Measurements from ENCODE around the gene TTC21B. TPM values are rescaled to one million over a fixed set of nuclear protein-coding genes. Genes with fewer than 3 reads are reported as not detected.

The TTC21B gene
- total and polyA plus RNA-seq, 3 experiments from 2014 or later, result 8.6 to 21.8 (median 19.2) TPM

DNA sequence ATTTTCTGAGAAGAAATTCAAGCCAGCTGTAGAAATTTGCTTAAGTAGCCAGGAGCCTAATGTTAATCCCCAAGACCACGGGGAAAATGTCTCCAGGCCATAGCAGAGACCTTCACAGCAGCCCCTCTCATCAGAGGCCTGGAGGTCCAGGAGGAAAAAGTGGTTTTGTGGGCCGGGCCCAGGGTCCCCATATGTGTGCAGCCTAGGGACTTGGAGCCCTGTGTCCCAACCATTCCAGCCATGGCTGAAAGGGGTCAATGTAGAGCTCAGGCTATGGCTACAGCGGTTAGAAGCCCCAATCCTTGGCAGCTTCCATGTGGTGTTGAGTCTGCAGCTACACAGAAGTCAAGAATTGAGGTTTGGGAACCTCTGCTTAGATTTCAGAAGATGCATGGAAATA lies 14.2 kb upstream of the TTC21B start:
- H3K4me3 Mint-ChIP-seq, result no peak overlapping the region
- CTCF ChIA-PET, result no interaction called here
- Histone ChIP-seq H3K27me3 (ENCODE audit: insufficient read depth, low read length, poor library complexity, severe bottlenecking) (no peaks in the 10 kb centered on the region), H3K36me3 (ENCODE audit: insufficient read depth, low read length) (no peaks in the 10 kb centered on the region), H3K9me3 (ENCODE audit: low read length) (no peaks in the 10 kb centered on the region), H3K4me1 (ENCODE audit: insufficient read depth, low read length) (no peaks in the 10 kb centered on the region), H3K4me3 (ENCODE audit: low read length) (no peak overlapping the region), H3K27ac (ENCODE audit: low read depth, low read length) (no peak overlapping the region)
- H3K27ac Mint-ChIP-seq, result no peak overlapping the region
- DNase-seq, result no peak
- no peaks in the 10 kb centered on the region for H3K9me3 Mint-ChIP-seq
- H3K36me3 Mint-ChIP-seq, result peaks cover 0 to 2% (median 0%) of the 10 kb centered on the region in 3 donors
- POLR2A ChIA-PET, result no interaction called here
- H3K4me1 Mint-ChIP-seq, result peaks cover 0 to 2% (median 0%) of the 10 kb centered on the region in 3 donors
- peaks cover 11 to 44% of the 10 kb centered on the region in 2 donors for H3K27me3 Mint-ChIP-seq

DNA sequence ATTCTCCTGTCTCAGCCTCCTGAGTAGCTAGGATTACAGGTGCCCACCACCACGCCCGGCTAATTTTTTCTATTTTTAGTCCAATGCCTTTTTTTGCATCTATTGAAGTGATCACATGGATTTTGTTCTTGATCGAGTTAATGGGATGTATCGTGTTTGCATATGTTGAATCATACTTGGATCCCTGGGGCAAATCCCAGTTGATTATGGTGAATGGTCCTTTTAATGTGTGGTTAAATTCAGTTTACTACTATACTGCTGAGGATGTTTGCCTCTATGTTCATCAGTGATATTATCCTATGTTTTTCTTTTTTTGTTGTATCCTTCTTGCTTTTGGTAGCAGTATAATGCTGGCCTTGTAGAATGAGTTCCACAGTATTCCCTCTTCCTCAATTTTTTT lies 8.2 kb upstream of the TTC21B start:
- H3K9me3 Mint-ChIP-seq, result no peaks in the 10 kb centered on the region
- no peaks in the 10 kb centered on the region for H3K36me3 ChIP-seq (ENCODE audit: insufficient read depth, low read length)
- H3K4me1 Mint-ChIP-seq, result no peaks in the 10 kb centered on the region
- H3K36me3 Mint-ChIP-seq, result no peaks in the 10 kb centered on the region
- H3K4me1 ChIP-seq (ENCODE audit: insufficient read depth, low read length), result no peaks in the 10 kb centered on the region
- no peak overlapping the region for H3K4me3 Mint-ChIP-seq
- DNase-seq, result no peak
- no peaks in the 10 kb centered on the region for H3K27me3 ChIP-seq (ENCODE audit: insufficient read depth, low read length, poor library complexity, severe bottlenecking)
- H3K27ac ChIP-seq (ENCODE audit: low read depth, low read length), result no peak overlapping the region
- no peak overlapping the region for H3K4me3 ChIP-seq (ENCODE audit: low read length)
- no peaks in the 10 kb centered on the region for H3K27me3 Mint-ChIP-seq
- ChIA-PET CTCF (interaction anchor here (0.8 kb wide), 1 partner anchor 9 kb away, joined by 3 read pairs; the partner anchor contains the start of gene TTC21B), POLR2A (no interaction called here)
- no peak overlapping the region for H3K27ac Mint-ChIP-seq
- no peaks in the 10 kb centered on the region for H3K9me3 ChIP-seq (ENCODE audit: low read length)

DNA sequence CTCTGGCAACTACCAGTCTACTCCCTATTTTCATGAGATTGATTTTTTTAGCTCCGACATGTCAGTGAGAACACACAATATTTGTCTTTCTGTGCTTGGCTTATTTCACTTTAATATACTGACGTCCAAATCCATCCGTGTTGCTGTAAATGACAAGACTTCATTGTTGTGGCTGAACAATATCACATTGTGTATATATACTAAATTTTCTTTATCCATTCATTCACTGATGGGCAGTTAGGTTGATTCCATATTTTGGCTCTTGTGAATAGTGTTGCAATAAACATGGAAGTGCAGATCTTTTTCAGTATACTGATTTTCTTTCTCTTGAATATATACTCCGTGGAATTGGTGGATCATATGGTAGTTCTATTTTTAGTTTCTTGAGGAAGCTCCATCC lies 5.8 kb upstream of the TTC21B start:
- Mint-ChIP-seq H3K4me1 (peaks cover 4 to 13% (median 10%) of the 10 kb centered on the region in 3 donors), H3K4me3 (peak overlapping the region in 1 of 7 donors; percentile 0), H3K9me3 (no peaks in the 10 kb centered on the region), H3K27ac (no peak overlapping the region), H3K36me3 (no peaks in the 10 kb centered on the region), H3K27me3 (no peaks in the 10 kb centered on the region)
- Histone ChIP-seq H3K36me3 (ENCODE audit: insufficient read depth, low read length) (no peaks in the 10 kb centered on the region), H3K27me3 (ENCODE audit: insufficient read depth, low read length, poor library complexity, severe bottlenecking) (no peaks in the 10 kb centered on the region), H3K4me3 (ENCODE audit: low read length) (no peak overlapping the region), H3K9me3 (ENCODE audit: low read length) (no peaks in the 10 kb centered on the region), H3K4me1 (ENCODE audit: insufficient read depth, low read length) (peaks cover 10% of the 10 kb centered on the region), H3K27ac (ENCODE audit: low read depth, low read length) (no peak overlapping the region)
- POLR2A ChIA-PET, result no interaction called here
- CTCF ChIA-PET, result no interaction called here
- no peak for DNase-seq

DNA sequence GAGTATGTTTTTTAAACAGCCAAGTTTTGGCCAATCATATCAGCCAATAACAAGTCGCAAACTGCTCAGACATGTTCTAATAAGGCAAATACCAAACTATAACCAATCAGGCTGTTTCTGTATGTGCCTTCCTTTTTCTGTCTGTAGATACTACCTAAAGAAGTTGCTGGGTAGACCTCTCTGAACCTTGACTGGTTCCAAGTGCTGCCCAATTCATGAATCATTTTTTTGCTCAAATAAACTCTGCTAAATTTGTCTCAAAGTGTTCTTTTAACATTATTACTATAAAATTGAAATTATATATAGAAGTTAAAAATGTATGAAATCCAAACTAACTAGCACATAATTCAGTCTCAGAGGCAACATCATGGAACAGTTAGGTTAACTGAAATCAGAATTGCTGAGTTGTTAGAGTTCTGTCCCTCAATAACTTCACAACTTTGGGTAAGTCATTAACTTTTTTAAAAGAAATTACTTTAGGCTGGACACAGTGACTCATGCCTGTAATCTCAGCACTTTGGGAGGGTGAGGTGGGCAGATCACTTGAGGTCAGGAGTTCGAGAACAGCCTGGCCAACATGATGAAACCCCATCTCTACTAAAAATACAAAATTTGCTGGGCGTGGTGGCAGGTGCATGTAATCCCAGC lies 4.9 kb upstream of the TTC21B start:
- Histone ChIP-seq H3K27me3 (ENCODE audit: insufficient read depth, low read length, poor library complexity, severe bottlenecking) (no peaks in the 10 kb centered on the region), H3K4me1 (ENCODE audit: insufficient read depth, low read length) (peaks cover 13% of the 10 kb centered on the region), H3K36me3 (ENCODE audit: insufficient read depth, low read length) (no peaks in the 10 kb centered on the region), H3K9me3 (ENCODE audit: low read length) (no peaks in the 10 kb centered on the region), H3K27ac (ENCODE audit: low read depth, low read length) (no peak overlapping the region), H3K4me3 (ENCODE audit: low read length) (no peak overlapping the region)
- ChIA-PET POLR2A (interaction anchor here (0.6 kb wide), 1 partner anchor 12 kb away, joined by 3 read pairs; no protein-coding TSS in a partner anchor), CTCF (no interaction called here)
- Mint-ChIP-seq H3K4me3 (peak overlapping the region in 1 of 7 donors; percentile 14), H3K4me1 (peaks cover 4 to 17% (median 10%) of the 10 kb centered on the region in 3 donors), H3K9me3 (no peaks in the 10 kb centered on the region), H3K27ac (no peak overlapping the region), H3K36me3 (no peaks in the 10 kb centered on the region), H3K27me3 (no peaks in the 10 kb centered on the region)
- DNase-seq, result no peak

DNA sequence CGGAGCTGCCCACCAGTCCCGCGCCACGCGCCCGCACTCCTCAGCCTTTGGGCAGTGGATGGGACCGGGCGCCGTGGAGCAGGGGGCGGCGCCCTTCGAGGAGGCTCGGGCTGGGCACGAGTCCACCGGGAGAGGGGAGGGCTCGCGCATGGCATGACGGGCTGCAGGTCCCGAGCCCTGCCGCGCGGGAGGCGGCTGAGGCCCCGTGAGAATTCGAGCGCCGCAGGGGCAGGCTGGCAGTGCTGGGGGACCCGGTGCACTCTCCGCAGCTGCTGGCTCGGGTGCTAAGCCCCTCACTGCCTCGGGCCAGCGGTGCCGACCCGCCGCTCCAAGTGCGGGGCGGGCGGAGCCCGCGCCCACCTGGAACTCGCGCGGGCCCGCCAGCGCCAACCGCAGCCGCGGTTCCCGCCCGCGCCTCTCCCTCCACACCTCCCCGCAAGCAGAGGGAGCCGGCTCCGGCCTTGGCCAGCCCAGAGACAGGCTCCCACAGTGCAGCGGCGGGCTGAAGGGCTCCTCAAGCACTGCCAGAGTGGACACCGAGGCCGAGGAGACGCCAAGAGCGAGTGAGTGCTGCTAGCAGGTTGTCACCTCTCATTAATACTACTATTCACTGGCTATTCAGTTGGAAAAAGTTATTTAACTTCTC lies 3.6 kb upstream of the TTC21B start:
- no peak overlapping the region for H3K27ac ChIP-seq (ENCODE audit: low read depth, low read length)
- Mint-ChIP-seq H3K4me1 (peaks cover 4 to 17% (median 10%) of the 10 kb centered on the region in 3 donors), H3K27me3 (no peaks in the 10 kb centered on the region), H3K27ac (no peak overlapping the region), H3K4me3 (no peak overlapping the region), H3K9me3 (no peaks in the 10 kb centered on the region), H3K36me3 (no peaks in the 10 kb centered on the region)
- no peaks in the 10 kb centered on the region for H3K9me3 ChIP-seq (ENCODE audit: low read length)
- no peak overlapping the region for H3K4me3 ChIP-seq (ENCODE audit: low read length)
- POLR2A ChIA-PET, result no interaction called here
- CTCF ChIA-PET, result interaction anchor here (0.7 kb wide), 1 partner anchor 9 kb away, joined by 3 read pairs; no protein-coding TSS in a partner anchor
- DNase-seq, result no peak
- no peaks in the 10 kb centered on the region for H3K36me3 ChIP-seq (ENCODE audit: insufficient read depth, low read length)
- H3K27me3 ChIP-seq (ENCODE audit: insufficient read depth, low read length, poor library complexity, severe bottlenecking), result no peaks in the 10 kb centered on the region
- peaks cover 24% of the 10 kb centered on the region for H3K4me1 ChIP-seq (ENCODE audit: insufficient read depth, low read length)

DNA sequence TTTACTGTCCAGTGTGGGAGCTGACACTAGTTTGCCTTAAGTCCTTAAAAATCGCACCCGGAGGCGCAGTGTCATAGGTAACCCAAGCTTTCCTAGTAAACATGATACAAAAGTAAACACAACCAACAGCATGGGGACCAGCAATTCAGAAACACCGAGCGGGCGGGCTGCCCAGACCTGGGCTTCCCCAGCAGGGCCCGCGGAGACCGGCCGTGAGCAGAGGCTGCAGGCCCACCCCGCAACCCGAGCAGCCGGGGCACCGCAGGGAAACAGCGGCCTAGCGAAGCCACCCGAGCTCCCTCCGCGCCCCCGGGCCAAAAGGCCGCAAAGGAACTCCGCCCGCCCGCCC lies 296 bp downstream of the TTC21B start:
- POLR2A ChIA-PET, result interaction anchor here (0.7 to 1.5 kb wide), 2 partner anchors 14 to 159 kb away, joined by 3 to 5 read pairs; partner anchors contain the start of gene GALNT3
- peak overlapping the region; percentile 92 for H3K4me3 ChIP-seq (ENCODE audit: low read length)
- H3K27me3 ChIP-seq (ENCODE audit: insufficient read depth, low read length, poor library complexity, severe bottlenecking), result no peaks in the 10 kb centered on the region
- Mint-ChIP-seq H3K36me3 (peaks cover 0 to 13% (median 1%) of the 10 kb centered on the region in 3 donors), H3K4me3 (no peak overlapping the region), H3K27me3 (no peaks in the 10 kb centered on the region), H3K27ac (no peak overlapping the region), H3K4me1 (peaks cover 10 to 21% (median 11%) of the 10 kb centered on the region in 3 donors), H3K9me3 (no peaks in the 10 kb centered on the region)
- H3K9me3 ChIP-seq (ENCODE audit: low read length), result no peaks in the 10 kb centered on the region
- CTCF ChIA-PET, result interaction anchor here (0.8 to 2.1 kb wide), 10 partner anchors 8 to 175 kb away, joined by 3 to 8 read pairs (median 4); partner anchors contain the start of genes GALNT3 and SCN1A
- peaks cover 31% of the 10 kb centered on the region for H3K4me1 ChIP-seq (ENCODE audit: insufficient read depth, low read length)
- H3K27ac ChIP-seq (ENCODE audit: low read depth, low read length), result peak overlapping the region; percentile 76
- no peaks in the 10 kb centered on the region for H3K36me3 ChIP-seq (ENCODE audit: insufficient read depth, low read length)
- DNase-seq, result no peak

DNA sequence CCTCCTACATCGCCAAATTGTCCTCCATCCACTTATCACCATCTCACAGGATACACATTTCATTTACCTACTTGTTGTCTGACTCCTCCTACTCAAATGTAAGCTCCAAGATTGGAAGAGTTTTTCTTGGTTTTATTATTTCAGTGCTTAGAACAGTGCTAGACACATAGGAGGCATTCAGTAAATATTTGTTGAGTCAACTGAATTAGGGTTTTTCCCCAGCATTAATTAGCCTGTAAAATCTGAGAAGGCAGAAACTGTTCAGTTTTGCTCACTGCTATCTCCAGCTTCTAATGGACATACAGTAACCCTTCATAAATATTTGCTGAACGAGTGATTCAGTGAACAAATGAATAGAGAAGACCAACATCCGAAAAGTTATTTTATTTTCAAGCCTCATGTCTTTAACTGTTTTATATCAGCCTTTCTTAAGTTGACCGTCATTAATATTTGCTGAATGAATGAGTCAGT lies 800 bp downstream of the TTC21B start:
- H3K27me3 ChIP-seq (ENCODE audit: insufficient read depth, low read length, poor library complexity, severe bottlenecking), result no peaks in the 10 kb centered on the region
- H3K4me1 ChIP-seq (ENCODE audit: insufficient read depth, low read length), result peaks cover 31% of the 10 kb centered on the region
- H3K4me1 Mint-ChIP-seq, result peaks cover 11 to 21% (median 12%) of the 10 kb centered on the region in 3 donors
- no peak overlapping the region for H3K4me3 Mint-ChIP-seq
- ChIA-PET CTCF (interaction anchor here (0.8 to 2.1 kb wide), 10 partner anchors 8 to 175 kb away, joined by 3 to 8 read pairs (median 4); partner anchors contain the start of genes GALNT3 and SCN1A), POLR2A (interaction anchor here (1.5 kb wide), 1 partner anchor 158 kb away, joined by 5 read pairs; the partner anchor contains the start of gene GALNT3)
- no peaks in the 10 kb centered on the region for H3K9me3 ChIP-seq (ENCODE audit: low read length)
- no peaks in the 10 kb centered on the region for H3K27me3 Mint-ChIP-seq
- H3K4me3 ChIP-seq (ENCODE audit: low read length), result peak overlapping the region; percentile 92
- peak in 1 of 5 donors; percentile 3 for DNase-seq
- H3K9me3 Mint-ChIP-seq, result no peaks in the 10 kb centered on the region
- peak overlapping the region; percentile 76 for H3K27ac ChIP-seq (ENCODE audit: low read depth, low read length)
- no peaks in the 10 kb centered on the region for H3K36me3 ChIP-seq (ENCODE audit: insufficient read depth, low read length)
- H3K27ac Mint-ChIP-seq, result no peak overlapping the region
- H3K36me3 Mint-ChIP-seq, result peaks cover 0 to 17% (median 1%) of the 10 kb centered on the region in 3 donors

DNA sequence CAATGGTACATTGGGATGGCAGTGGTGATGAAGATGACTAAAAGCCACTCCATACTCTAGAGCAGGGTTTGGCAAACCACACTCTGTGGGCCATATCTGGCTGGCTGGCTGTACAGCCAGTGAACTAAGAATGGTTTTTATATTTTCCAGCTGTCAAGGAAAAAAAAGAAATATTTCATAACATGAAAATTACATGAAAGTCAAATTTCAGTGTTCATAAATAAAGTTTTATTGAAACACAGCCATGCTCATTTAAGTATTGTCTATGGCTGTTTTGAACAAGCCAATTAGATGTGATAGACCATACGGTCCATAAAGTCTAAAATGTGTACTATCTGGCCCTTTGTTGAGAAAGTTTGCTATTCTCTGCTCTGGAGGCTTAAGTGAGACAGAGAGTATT lies 1.5 kb downstream of the TTC21B start:
- Histone ChIP-seq H3K4me3 (ENCODE audit: low read length) (no peak overlapping the region), H3K36me3 (ENCODE audit: insufficient read depth, low read length) (no peaks in the 10 kb centered on the region), H3K9me3 (ENCODE audit: low read length) (no peaks in the 10 kb centered on the region), H3K4me1 (ENCODE audit: insufficient read depth, low read length) (peaks cover 31% of the 10 kb centered on the region), H3K27me3 (ENCODE audit: insufficient read depth, low read length, poor library complexity, severe bottlenecking) (no peaks in the 10 kb centered on the region), H3K27ac (ENCODE audit: low read depth, low read length) (no peak overlapping the region)
- CTCF ChIA-PET, result interaction anchor here (1.4 kb wide), 1 partner anchor 176 kb away, joined by 3 read pairs; the partner anchor contains the start of gene SCN1A
- peaks cover 12 to 21% (median 17%) of the 10 kb centered on the region in 3 donors for H3K4me1 Mint-ChIP-seq
- H3K27ac Mint-ChIP-seq, result no peak overlapping the region
- H3K36me3 Mint-ChIP-seq, result peaks cover 0 to 22% (median 1%) of the 10 kb centered on the region in 3 donors
- POLR2A ChIA-PET, result no interaction called here
- no peaks in the 10 kb centered on the region for H3K9me3 Mint-ChIP-seq
- DNase-seq, result no peak
- H3K4me3 Mint-ChIP-seq, result no peak overlapping the region
- H3K27me3 Mint-ChIP-seq, result no peaks in the 10 kb centered on the region

Measured in CD8-positive, alpha-beta memory T cell (primary cell).